HG03342 (cell line): ENCODE results near the gene KRIT1.
A peak's percentile ranks its signal among the peaks of the same experiment; 100 is the strongest.
"Not testable (repeated sequence)": the region's sequence is repeated elsewhere in the genome, so short reads cannot be mapped to it uniquely, and the experiment has no call there.

ENCODE experiments used
- ATAC-seq: cut with Tn5 transposase; IDR thresholded peaks from one replicate; pipeline ENCODE4 v1.9.1; 2021; ENCODE audit warnings: mild to moderate bottlenecking, moderate library complexity; ENCODE audit not compliant: unreplicated experiment

The KRIT1 gene

GRCh38 chr7:92250603-92251002, 4.9 kb upstream of the KRIT1 start:
- no peak for ATAC-seq

GRCh38 chr7:92246360-92247101, 817 bp upstream of the KRIT1 start:
- peak; percentile 33 for ATAC-seq

- peak; percentile 2 for ATAC-seq
Measured at GRCh38 chr7:92244808-92245486, 767 bp downstream of the KRIT1 start.

GRCh38 chr7:92242972-92243371, 2.7 kb downstream of the KRIT1 start:
- no peak for ATAC-seq

- no peak for ATAC-seq
Measured at GRCh38 chr7:92230547-92230946, 15.2 kb downstream of the KRIT1 start.

GRCh38 chr7:92228742-92229141, 17.0 kb downstream of the KRIT1 start:
- ATAC-seq: no peak

- no peak for ATAC-seq
Measured at GRCh38 chr7:92228100-92228499, 17.6 kb downstream of the KRIT1 start.

GRCh38 chr7:92226981-92227380, 18.7 kb downstream of the KRIT1 start:
- ATAC-seq: no peak

- no peak for ATAC-seq
Measured at GRCh38 chr7:92221766-92222165, 23.9 kb downstream of the KRIT1 start.

- no peak for ATAC-seq
Measured at GRCh38 chr7:92206672-92207071, 39.0 kb downstream of the KRIT1 start.

- no peak for ATAC-seq
Measured at GRCh38 chr7:92205987-92206386, 39.7 kb downstream of the KRIT1 start.

GRCh38 chr7:92200791-92201190, 44.9 kb downstream of the KRIT1 start:
- ATAC-seq: no peak

- ATAC-seq: no peak
Measured at GRCh38 chr7:92192326-92192725, 53.4 kb downstream of the KRIT1 start.

GRCh38 chr7:92189246-92189645, 56.5 kb downstream of the KRIT1 start:
- ATAC-seq: not testable (repeated sequence)

- not testable (repeated sequence) for ATAC-seq
Measured at GRCh38 chr7:92184294-92184693, 61.4 kb downstream of the KRIT1 start.

- peak; percentile 99 for ATAC-seq
Measured at GRCh38 chr7:92178928-92179924, 66.5 kb downstream of the KRIT1 start, which contains the start of gene LRRD1. TSS of gene LRRD1 (minus strand) at chr7:92179142. CDS start at chr7:92165202, 13,940 bp downstream.

- no peak for ATAC-seq
Measured at GRCh38 chr7:92177362-92177761, 68.4 kb downstream of the KRIT1 start.

GRCh38 chr7:92169529-92169928, 76.2 kb downstream of the KRIT1 start:
- ATAC-seq: not testable (repeated sequence)

GRCh38 chr7:92161271-92161670, 84.4 kb downstream of the KRIT1 start:
- no peak for ATAC-seq

- peak; percentile 94 for ATAC-seq
Measured at GRCh38 chr7:92158660-92159575, 86.8 kb downstream of the KRIT1 start.
